ENCODE results near the gene FGF10.

Gene FGF10

DNA sequence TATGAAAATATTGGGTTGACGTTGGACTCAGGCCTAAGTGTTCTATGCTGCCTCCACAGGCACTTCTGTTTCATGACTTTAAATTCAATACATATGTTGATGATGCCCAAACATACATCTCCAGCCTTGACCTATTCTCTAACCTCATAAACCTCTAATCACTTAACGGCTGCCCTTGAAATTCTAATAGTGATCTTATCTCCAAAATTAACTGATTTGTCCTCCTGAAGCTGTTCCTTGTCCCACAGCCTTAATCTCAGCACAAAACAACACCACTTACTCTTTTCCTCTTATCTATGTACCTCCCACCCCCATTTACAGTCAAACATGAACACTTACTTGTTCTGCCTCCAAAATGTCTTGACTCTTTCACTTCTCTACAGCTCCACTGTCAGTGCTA is 43.3 kb downstream of the FGF10 start:
- no peak for DNase-seq

DNA sequence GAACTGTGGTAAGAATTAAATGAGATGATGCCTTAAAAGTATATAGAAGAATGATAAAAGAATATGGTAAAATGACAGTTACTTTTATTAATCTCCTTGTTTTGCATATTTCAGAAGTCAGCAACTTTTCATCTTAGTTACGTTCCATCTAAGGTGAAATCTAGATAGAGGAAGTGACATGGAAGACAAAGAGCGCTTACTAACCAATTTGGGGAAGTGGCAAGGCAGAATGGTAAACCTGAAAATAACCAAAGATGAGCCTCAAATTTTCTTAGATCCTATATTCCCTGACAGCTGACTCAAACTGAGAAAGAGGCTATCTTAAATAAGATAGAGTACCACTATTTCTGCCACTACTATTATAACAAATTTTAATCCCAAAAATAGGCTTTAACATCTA is 52.5 kb downstream of the FGF10 start:
- DNase-seq, result no peak

- no peak for DNase-seq
Observed at GRCh38 chr5:44334622-44335021, 54.6 kb downstream of the FGF10 start.

DNA sequence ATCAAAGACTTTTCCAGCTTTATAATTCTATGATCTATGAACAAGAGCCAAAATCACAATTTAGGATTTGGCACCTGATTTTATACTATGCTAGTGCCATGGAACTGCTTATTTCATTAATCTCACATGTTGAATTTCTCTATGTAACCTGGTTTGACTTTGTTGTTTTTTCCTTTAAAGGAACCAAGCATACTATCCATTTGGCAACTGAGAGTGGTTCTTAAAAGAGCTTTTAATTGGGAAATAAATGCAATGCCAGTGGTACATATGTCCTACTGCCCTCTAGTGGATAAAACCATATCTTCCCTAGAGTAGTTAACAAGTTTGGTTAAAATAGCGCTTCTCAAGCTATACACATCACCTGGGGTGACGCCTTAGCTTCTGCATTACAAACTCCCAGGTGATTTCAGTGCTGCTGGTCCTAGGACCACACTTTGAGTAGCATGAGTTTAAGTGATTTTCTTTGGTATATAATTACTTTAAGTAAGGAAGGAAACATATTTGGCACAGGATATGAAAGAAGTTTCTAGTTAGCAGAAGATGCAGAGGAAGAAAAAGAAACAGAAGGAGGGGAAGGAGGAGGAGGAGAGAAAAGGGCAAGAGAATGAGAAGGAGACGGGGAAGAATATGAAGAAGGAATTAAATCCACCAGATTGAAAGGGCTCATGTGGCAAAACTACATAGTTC is 56.8 kb downstream of the FGF10 start:
- peak; percentile 10 for DNase-seq

- DNase-seq, result no peak
Observed at GRCh38 chr5:44331471-44332050, 57.7 kb downstream of the FGF10 start.

DNA sequence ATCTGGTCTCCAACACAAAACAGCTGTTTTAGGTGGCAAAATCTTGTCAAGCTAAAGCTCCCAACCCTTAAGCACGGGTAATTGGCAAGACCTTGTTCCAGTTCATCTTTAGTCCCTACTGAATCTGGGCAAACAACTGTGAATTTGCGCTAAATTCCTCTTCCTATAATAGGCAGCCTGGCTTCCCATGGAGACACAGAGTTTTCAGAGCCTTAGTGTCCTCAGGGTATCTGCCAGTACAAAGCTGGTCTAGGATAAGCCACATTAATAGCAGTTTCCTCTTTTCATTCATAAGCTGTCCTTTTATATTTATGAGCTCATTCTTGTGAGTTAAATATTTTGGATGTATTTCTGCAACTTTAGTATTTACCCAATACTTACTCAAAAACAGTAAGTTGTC is 59.5 kb downstream of the FGF10 start:
- no peak for DNase-seq

DNA sequence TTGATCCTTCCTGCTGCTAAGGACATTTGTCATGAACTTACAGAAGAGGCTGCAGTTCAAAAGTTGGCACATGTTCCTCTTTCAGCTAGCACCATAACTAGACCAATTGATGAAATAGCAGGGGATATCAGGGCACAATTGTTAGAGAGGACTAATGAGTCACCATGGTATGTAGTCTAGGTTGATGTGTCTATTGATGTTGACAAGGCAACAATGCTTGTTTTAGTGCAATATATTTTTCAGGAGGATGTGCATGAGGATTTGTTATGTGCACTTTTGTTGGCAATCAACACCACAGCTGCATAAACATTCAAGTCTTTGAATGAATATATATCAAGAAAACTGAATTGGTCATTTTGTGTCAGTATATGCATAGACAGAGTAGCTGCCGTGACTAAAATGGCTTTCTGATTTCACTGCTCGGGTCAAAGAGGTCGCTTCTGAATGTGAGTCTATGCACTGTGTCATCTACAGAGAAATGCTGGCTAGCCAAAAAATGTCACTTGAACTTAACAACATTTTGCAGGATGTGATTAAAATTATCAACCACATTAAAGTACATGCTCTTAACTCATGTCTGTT is 68.0 kb downstream of the FGF10 start:
- no peak for DNase-seq

GRCh38 chr5:44320188-44320587 is 69.0 kb downstream of the FGF10 start:
- no peak for DNase-seq

DNA sequence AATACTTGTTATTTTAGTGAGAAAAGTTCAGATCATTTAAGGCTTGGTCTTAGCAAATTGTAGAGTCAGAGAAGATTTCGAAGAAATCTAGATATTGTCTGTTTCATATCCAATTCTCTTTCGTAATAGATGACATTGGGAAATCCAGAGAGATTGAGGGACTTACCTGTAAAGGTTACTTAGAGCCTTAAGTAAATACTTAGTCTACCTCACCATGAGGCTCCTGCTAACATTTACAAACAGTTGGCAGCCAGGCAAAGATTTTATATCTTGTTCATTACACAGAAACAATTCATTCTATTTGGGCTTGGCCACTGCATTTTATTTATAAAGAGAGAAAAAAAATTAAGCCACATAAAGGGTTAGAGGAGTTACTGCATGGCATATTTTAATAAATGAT is 70.3 kb downstream of the FGF10 start:
- DNase-seq, result no peak

DNA sequence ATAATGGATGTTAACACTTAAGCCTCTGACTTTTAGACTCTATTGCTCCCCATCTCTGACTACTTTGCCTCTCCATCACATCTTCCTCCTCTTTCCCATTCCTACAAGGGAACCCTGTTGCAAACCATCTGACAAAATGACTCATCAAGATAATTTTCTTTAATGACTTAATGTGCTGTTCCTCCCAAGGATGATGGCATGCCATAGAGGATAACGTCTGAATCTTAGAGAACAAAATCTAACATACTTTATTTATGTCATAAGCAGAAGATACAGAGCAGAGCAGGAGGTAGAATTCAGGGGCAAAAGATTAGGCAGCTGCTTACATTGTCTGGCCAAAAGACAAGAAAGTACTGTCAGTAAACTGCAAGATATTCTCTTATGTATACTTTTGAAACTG is 76.8 kb downstream of the FGF10 start:
- DNase-seq, result no peak

DNA sequence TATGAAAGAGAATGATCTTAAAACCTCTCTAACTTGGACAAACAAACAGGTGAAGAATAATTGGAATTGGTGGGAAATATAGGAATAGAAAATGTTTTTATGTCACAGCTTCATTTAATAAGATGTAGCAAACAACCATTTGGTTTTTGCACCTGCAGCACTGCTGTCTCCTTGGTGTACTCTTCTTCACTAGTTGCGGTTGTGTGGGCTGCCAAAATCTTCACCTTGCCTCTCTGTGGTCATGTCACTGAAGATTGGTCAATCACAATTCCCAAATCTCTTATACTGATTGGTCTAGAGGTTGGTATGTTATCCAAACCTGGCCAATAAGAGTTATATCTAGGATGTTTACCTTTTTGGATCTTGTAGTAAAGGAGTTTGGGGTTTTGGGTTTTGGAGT is 88.7 kb downstream of the FGF10 start:
- no peak for DNase-seq

DNA sequence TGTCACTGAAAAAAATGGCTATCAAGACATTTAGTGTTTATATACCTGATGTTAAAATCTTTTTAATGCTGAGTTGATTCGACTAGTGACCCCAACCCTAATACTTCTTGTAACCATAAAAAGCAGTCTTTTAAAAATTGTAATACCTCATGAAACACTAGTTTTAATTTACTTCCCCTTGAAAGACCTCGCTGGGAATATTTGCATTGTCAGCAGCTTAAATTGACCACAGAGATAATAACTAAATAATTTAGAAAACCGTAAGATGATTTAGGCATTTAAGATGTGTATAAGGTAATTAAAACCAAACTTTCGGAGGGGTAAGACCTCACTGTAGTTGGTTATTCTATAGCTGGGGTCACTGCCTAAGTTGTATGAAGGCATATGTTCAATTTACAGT is 89.8 kb downstream of the FGF10 start:
- no peak for DNase-seq

DNA sequence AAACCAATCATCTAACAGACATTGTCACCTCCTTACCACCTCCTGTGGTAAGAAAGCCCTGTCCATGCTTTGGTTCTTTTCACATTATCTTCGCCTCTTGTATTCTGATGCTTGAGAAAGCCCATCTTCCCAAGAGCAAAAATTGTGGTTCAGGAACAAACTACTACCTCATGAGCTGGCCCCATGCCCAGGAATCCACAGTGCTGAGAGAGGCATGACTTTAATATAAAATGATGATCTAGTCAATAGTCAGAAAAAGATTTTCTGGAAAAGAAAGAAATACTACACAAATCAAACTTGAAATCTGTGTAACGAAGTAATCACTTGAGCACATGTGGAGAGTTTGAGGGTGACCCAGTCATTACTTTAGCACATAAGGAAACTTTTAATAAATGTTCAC is 94.7 kb downstream of the FGF10 start:
- no peak for DNase-seq

DNA sequence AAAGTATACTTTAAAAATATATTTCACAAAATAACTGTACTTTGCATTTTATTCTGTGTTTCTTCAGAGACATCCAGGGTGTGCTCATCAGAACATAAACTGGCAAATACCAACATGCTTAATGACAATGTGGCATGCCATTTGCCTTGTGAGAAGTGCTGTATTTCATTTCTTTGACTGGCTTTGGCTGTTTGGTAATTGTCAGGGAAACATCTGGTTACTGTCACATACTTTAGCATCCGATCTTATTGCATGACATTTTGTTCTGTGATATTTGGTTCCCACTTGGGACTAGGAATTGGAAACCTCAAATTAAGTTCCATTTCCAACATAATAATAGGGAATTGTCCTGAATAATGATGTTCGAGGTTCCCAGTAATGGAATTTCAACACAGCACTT is 96.5 kb downstream of the FGF10 start:
- no peak for DNase-seq

- DNase-seq, result no peak
Observed at GRCh38 chr5:44278469-44278868, 110.8 kb downstream of the FGF10 start.

GRCh38 chr5:44275908-44276307 is 113.3 kb downstream of the FGF10 start:
- no peak for DNase-seq

DNA sequence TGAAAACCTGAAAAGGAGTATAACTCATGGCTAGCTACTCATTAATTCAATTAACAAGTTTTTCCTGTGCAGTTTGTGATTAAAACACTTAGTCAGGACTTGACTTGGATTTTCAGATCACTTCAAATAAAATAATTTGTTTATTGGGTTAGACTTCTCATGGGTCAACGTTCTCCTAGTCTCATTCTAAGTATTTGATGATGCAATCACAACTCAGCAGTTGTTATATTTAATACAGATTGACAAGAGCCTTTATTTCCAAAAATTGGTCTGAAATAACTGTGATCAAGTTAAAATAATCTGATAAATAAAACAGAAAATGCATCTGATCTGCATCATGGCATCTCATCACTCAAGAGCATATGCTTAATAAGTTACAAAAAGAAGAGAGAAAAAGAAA is 113.9 kb downstream of the FGF10 start:
- DNase-seq, result no peak

DNA sequence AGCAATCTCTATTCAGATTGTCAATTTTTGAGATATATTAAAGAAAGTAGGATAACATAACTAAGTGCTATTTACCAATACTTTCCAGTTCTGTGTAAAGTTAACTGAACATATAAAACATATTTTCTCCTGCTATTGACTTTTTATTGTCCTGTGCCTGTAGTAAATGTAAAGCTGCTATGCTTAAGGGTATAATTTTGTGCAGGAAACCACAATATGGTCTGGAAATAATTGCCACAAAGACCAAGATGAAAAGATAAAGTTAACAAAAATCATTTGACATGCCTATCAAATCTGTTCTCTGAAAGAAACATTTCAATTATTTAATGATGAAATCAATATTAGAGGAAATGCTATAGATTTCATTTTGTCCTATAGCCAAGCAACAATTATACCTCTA is 121.3 kb downstream of the FGF10 start:
- no peak for DNase-seq

DNA sequence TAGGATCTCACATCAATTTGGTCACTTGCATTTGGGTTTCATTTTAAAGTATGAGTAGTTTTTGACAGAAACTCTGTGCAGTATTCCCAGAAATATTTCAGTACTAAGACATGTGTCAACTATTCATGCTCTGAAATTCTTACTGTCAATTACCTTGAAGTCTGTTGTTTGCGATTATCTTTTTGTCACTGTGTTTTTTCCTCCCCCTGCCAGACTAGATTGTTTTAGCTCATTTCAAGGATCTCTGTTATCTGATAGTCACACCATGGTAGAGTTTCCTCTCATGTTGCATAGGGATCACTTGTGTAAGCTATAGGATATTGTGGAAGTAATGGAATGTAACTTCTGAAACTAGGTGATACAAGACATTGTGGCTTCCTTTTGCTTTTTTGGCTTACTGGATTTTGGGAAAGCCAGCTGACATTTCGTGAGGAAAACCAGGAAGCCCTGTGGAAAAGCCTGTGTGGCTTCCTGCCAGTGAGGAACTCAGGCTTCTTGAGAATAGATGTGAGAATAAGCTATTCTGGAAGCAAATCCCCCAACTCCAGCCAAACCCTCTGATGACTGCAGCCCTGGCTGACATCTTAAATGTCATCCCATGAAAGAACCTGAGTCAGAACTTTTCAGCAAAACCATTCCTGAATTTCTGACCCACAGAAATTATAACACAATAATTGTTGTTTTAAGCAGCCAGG is 122.2 kb downstream of the FGF10 start:
- DNase-seq, result no peak

- DNase-seq, result no peak
Observed at GRCh38 chr5:44265713-44266112, 123.5 kb downstream of the FGF10 start.

- DNase-seq, result no peak
Observed at GRCh38 chr5:44260793-44261192, 128.4 kb downstream of the FGF10 start.

- DNase-seq, result no peak
Observed at GRCh38 chr5:44257653-44258365, 131.4 kb downstream of the FGF10 start.

DNA sequence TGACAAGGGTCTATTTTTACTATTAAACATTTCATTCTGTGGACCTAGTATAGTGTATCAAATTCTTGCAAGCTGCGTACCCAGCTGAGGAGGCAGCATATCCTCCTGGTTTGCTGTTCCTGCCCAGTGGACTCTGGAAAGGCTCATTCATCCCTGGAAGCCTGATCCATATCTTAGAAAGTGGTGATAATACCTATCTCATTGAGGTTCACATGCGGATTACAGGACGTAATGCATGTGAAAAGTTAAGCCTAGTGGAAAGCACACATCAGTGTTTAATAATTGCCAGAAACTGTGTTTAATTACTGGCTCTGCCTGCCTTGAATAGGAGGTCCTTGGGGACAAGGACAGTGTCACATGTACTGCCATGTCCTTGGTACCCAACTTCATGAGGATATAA is 132.0 kb downstream of the FGF10 start:
- DNase-seq, result no peak

All from midbrain (tissue), 1 donor.